Stimulated activated CD4-positive, alpha-beta T cell treated with anti-CD3 and anti-CD28 coated beads, Interleukin-4, amount 100 ng/mL, for 24 hours (primary cell): ENCODE measurements around the gene BATF.
A peak's percentile ranks its signal among the peaks of the same experiment; 100 is the strongest.

Experiments used
- DNase-seq: peaks from one replicate; pipeline ENCODE4 v3.0.0-alpha.2; 2020

Gene BATF

GRCh38 chr14:75563931-75564330 is 41.7 kb downstream of the BATF start:
- DNase-seq: no peak

GRCh38 chr14:75565056-75565455 is 42.8 kb downstream of the BATF start:
- DNase-seq: no peak

GRCh38 chr14:75566321-75566720 is 44.1 kb downstream of the BATF start:
- DNase-seq: peak; percentile 92

GRCh38 chr14:75566752-75567151 is 44.5 kb downstream of the BATF start:
- no peak for DNase-seq

- no peak for DNase-seq
Observed at GRCh38 chr14:75568140-75568539, 45.9 kb downstream of the BATF start.

- DNase-seq: peak; percentile 65
Observed at GRCh38 chr14:75568791-75569190, 46.5 kb downstream of the BATF start.

GRCh38 chr14:75570797-75571196 is 48.5 kb downstream of the BATF start:
- DNase-seq: peak; percentile 57

GRCh38 chr14:75572104-75572503 is 49.8 kb downstream of the BATF start:
- no peak for DNase-seq

GRCh38 chr14:75577090-75577489 is 54.8 kb downstream of the BATF start:
- no peak for DNase-seq

- peak; percentile 80 for DNase-seq
Observed at GRCh38 chr14:75577729-75578101, 55.4 kb downstream of the BATF start.

GRCh38 chr14:75578102-75578785 is 56.0 kb downstream of the BATF start, which contains the start of gene FLVCR2:
TSS of gene FLVCR2 (plus strand) at chr14:75578620. CDS start at chr14:75578973, 353 bp downstream.
- DNase-seq: peak; percentile 61

- no peak for DNase-seq
Observed at GRCh38 chr14:75578786-75579337, 56.6 kb downstream of the BATF start.

- DNase-seq: no peak
Observed at GRCh38 chr14:75579338-75579864, 57.1 kb downstream of the BATF start.

GRCh38 chr14:75579882-75580281 is 57.6 kb downstream of the BATF start:
- no peak for DNase-seq

- no peak for DNase-seq
Observed at GRCh38 chr14:75587388-75587787, 65.1 kb downstream of the BATF start.

GRCh38 chr14:75589931-75590330 is 67.7 kb downstream of the BATF start:
- no peak for DNase-seq

GRCh38 chr14:75591331-75591946 is 69.2 kb downstream of the BATF start:
- no peak for DNase-seq

- no peak for DNase-seq
Observed at GRCh38 chr14:75591987-75592575, 69.8 kb downstream of the BATF start.

- DNase-seq: no peak
Observed at GRCh38 chr14:75595226-75595625, 73.0 kb downstream of the BATF start.
